ENCODE data around the gene CRYZL1.

DNA sequence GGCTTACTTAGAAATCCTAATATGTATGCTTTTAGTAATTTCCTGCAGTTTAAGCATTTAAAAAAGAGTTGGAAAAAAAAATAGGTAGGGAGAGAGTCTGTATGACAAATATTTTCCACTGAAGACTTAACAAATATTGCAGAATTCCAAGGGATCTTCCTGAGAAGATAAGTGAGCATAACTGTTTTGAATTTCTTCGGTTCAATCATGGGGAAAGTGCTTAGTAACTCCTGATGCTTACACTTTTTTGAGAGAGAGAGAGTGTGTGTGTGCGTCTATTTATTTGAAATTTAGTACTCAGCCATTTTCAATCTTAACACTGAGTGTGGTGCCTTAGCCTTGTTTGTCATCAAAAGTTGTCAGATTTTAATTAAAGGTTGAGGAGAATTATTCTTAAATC lies 80.2 kb downstream of the CRYZL1 start:
- no peak for TF ChIP-seq EZH2 (IDR thresholded peaks at IDR 0.05)
- TF ChIP-seq FOXP2 (optimal IDR thresholded peaks at IDR 0.05; ENCODE audit: control extremely low read depth, extremely low read length, insufficient read depth): no peak
